GM10248 (cell line): Measurements from ENCODE around the gene NINL.

Experiments
- CTCF ChIA-PET: fragments of 300-600 bp; sonication (Branson Sonifier 250); formaldehyde crosslinking; extraction: SDS; loops from one replicate; lab custom pipeline; 2021; ENCODE audit warnings: antibody characterized with exemption; lab: Yijun Ruan, JAX
- POLR2A ChIA-PET: fragments of 350-650 bp; sonication (Branson Sonifier 250); formaldehyde crosslinking; extraction: SDS; loops from one replicate; lab custom pipeline; 2020; ENCODE audit warnings: antibody characterized with exemption; lab: Yijun Ruan, JAX
- DNase-seq: peaks from one replicate; pipeline ENCODE4 v3.0.0; 2012; ENCODE audit errors: extremely low spot score
- CTCF ChIP-seq: IDR thresholded peaks from 2 replicates; pipeline ENCODE4 v1.5.1; 2012; ENCODE audit warnings: mild to moderate bottlenecking, low read depth; ENCODE audit errors: extremely low read depth, missing control alignments, control extremely low read depth

Gene NINL

GRCh38 chr20:25453035-25453810 lies 132.1 kb downstream of the NINL start:
- no peak for DNase-seq
- POLR2A ChIA-PET: interaction anchor here (0.7 kb wide), 1 partner anchor 37 kb away, joined by 3 read pairs; no protein-coding TSS in a partner anchor
- no peak for TF ChIP-seq CTCF
- CTCF ChIA-PET: no interaction called here

- no peak for TF ChIP-seq CTCF
- ChIA-PET CTCF (no interaction called here), POLR2A (no interaction called here)
- no peak for DNase-seq
Measured at GRCh38 chr20:25452333-25452732, 133.0 kb downstream of the NINL start.

GRCh38 chr20:25447671-25448070 lies 137.7 kb downstream of the NINL start:
- CTCF ChIA-PET: interaction anchor here (1.6 to 2.1 kb wide), 2 partner anchors 9 to 10 kb away, joined by 4 to 6 read pairs; no protein-coding TSS in a partner anchor
- POLR2A ChIA-PET: no interaction called here
- no peak for TF ChIP-seq CTCF
- no peak for DNase-seq

- POLR2A ChIA-PET: no interaction called here
- CTCF ChIA-PET: no interaction called here
Measured at GRCh38 chr20:25444556-25444955, 140.8 kb downstream of the NINL start.

GRCh38 chr20:25439328-25439727 lies 146.0 kb downstream of the NINL start:
- no peak for DNase-seq
- POLR2A ChIA-PET: no interaction called here
- CTCF ChIA-PET: no interaction called here
- TF ChIP-seq CTCF: no peak

More at GRCh38 chr20:25444556-25444955, 140.8 kb downstream of the NINL start:
- DNase-seq: no peak
- no peak for TF ChIP-seq CTCF

- ChIA-PET POLR2A (no interaction called here), CTCF (interaction anchor here (1.9 kb wide), 1 partner anchor 10 kb away, joined by 6 read pairs; no protein-coding TSS in a partner anchor)
- TF ChIP-seq CTCF: no peak
- no peak for DNase-seq
Measured at GRCh38 chr20:25437153-25437581, 148.2 kb downstream of the NINL start.
